A549 (cell line): ENCODE measurements around the gene GPR22. TPM values are rescaled to one million over a fixed set of nuclear protein-coding genes. Genes with fewer than 3 reads are reported as not detected.

Experiments
- ATAC-seq, 2 experiments: fragments of 200-7000 bp in 1 of 2; fragments of >200 bp in 1 of 2; cut with Nextera tagmentation in 1 of 2; cut with Tn5 transposase in 1 of 2; 3 replicates each; pipeline versions ENCODE4 v1.8.0 to v1.9.1; 2018 to 2020; ENCODE audit warnings: mild to moderate bottlenecking in 1 of 2, moderate library complexity in 1 of 2
- CTCF ChIA-PET: fragments of 300-600 bp; sonication (Branson Sonifier 250); formaldehyde crosslinking; extraction: SDS; loops from one replicate; lab custom pipeline; 2021; ENCODE audit warnings: antibody characterized with exemption, inconsistent platforms; lab: Yijun Ruan, JAX
- POLR2A ChIA-PET: fragments of 350-600 bp; formaldehyde crosslinking; extraction: SDS; loops from one replicate; lab custom pipeline; 2021; ENCODE audit warnings: antibody characterized with exemption, inconsistent platforms; lab: Yijun Ruan, JAX
- DNase-seq, 2 experiments: peaks; one replicate each; pipeline versions ENCODE4 v3.0.0 to v3.0.0-alpha.2; 2011 to 2016; ENCODE audit warnings: low read depth in 1 of 2, low spot score in 1 of 2
- FAIRE-seq: peaks from 2 replicates; lab custom pipeline; 2011; peaks lifted over from hg19 to GRCh38; lab: Jason Lieb, UNC
- H3K27ac ChIP-seq, 2 experiments: fragments of >200 bp; sonication (Bioruptor Twin); formaldehyde crosslinking; 3 replicates each; pipeline ENCODE4 v1.5.1; 2016 to 2017
- H3K4me1 ChIP-seq: fragments of >200 bp; sonication (Bioruptor Twin); formaldehyde crosslinking; 3 replicates; pipeline ENCODE4 v1.6.1; 2016
- H3K4me2 ChIP-seq: fragments of >200 bp; sonication (Bioruptor Twin); formaldehyde crosslinking; 3 replicates; pipeline ENCODE4 v1.6.1; 2016
- H3K4me3 ChIP-seq: fragments of >200 bp; sonication (Bioruptor Twin); formaldehyde crosslinking; 3 replicates; pipeline ENCODE4 v1.5.1; 2016
- H3K9me3 ChIP-seq: fragments of >200 bp; sonication (Bioruptor Twin); formaldehyde crosslinking; 3 replicates; pipeline ENCODE4 v1.6.1; 2016
- CBX2 ChIP-seq: fragments of 200-600 bp; sonication (generic); IDR thresholded peaks from 2 replicates; pipeline ENCODE4 v1.6.1; 2016; ENCODE audit warnings: low read depth, mild to moderate bottlenecking, borderline replicate concordance
- CHD2 ChIP-seq: fragments of 150-350 bp; IDR thresholded peaks from 2 replicates; pipeline ENCODE4 v1.6.1; 2014; ENCODE audit warnings: low read length; ENCODE audit not compliant: partially characterized antibody
- CTCF ChIP-seq: fragments of >200 bp; sonication (Bioruptor Twin); formaldehyde crosslinking; IDR thresholded peaks from 3 replicates; pipeline ENCODE4 v1.5.1; 2016
- EHF ChIP-seq: fragments of 250-450 bp; sonication (Bioruptor Pico); IDR thresholded peaks from 2 replicates; pipeline ENCODE4 v1.5.0; 2020; ENCODE audit warnings: mild to moderate bottlenecking
- EHMT2 ChIP-seq: fragments of 200-600 bp; sonication (generic); IDR thresholded peaks from 2 replicates; pipeline ENCODE4 v1.6.1; 2016; ENCODE audit warnings: antibody characterized with exemption, low read depth, mild to moderate bottlenecking, moderate library complexity
- HMGXB4 ChIP-seq: fragments of 250-450 bp; sonication (Bioruptor Pico); IDR thresholded peaks from 2 replicates; pipeline ENCODE4 v1.5.0; 2021; ENCODE audit warnings: mild to moderate bottlenecking, moderate library complexity, borderline replicate concordance
- HOXB13 ChIP-seq: fragments of 250-450 bp; sonication (Bioruptor Pico); IDR thresholded peaks from 2 replicates; pipeline ENCODE4 v1.5.0; 2020; ENCODE audit warnings: low read depth, mild to moderate bottlenecking, moderate library complexity
- HOXB5 ChIP-seq: fragments of 250-450 bp; sonication (Bioruptor Pico); IDR thresholded peaks from 2 replicates; pipeline ENCODE4 v1.5.0; 2020; ENCODE audit warnings: mild to moderate bottlenecking, moderate library complexity
- JUNB ChIP-seq: fragments of >200 bp; sonication (Bioruptor Twin); formaldehyde crosslinking; IDR thresholded peaks from 2 replicates; pipeline ENCODE4 v1.6.1; 2016
- KDM5A ChIP-seq: fragments of 200-600 bp; sonication (generic); IDR thresholded peaks from 2 replicates; pipeline ENCODE4 v1.6.1; 2016; ENCODE audit warnings: antibody characterized with exemption, mild to moderate bottlenecking
- MAFK ChIP-seq: fragments of 450-650 bp; IDR thresholded peaks from 2 replicates; pipeline ENCODE4 v1.6.1; 2014; ENCODE audit not compliant: partially characterized antibody
- MAZ ChIP-seq: fragments of 150-350 bp; IDR thresholded peaks from 2 replicates; pipeline ENCODE4 v1.6.1; 2014; ENCODE audit warnings: antibody characterized with exemption, low read depth, low read length, borderline replicate concordance
- NFE2L2 ChIP-seq: fragments of 150-350 bp; conservative IDR thresholded peaks from 2 replicates; pipeline ENCODE4 v1.6.1; 2014; ENCODE audit warnings: low read length
- POLR2AphosphoS2 ChIP-seq: conservative IDR thresholded peaks from 2 replicates; pipeline ENCODE4 v1.6.1; 2012; ENCODE audit warnings: low read length, improper control_type of control experiment, inconsistent platforms
- RAD21 ChIP-seq, 2 experiments: fragments of >200 bp in 1 of 2; sonication (Bioruptor Twin) in 1 of 2; formaldehyde crosslinking in 1 of 2; IDR thresholded peaks in 1 of 2; conservative IDR thresholded peaks in 1 of 2; 2 replicates in 1 of 2; 3 replicates in 1 of 2; pipeline ENCODE4 v1.6.1; 2012 to 2018; ENCODE audit warnings: inconsistent platforms in 1 of 2
- REST ChIP-seq: fragments of 200-600 bp; sonication (generic); IDR thresholded peaks from 2 replicates; pipeline ENCODE4 v1.6.1; 2016; ENCODE audit warnings: antibody characterized with exemption, mild to moderate bottlenecking, moderate library complexity
- SMC3 ChIP-seq: fragments of >200 bp; sonication (Bioruptor Twin); formaldehyde crosslinking; IDR thresholded peaks from 3 replicates; pipeline ENCODE4 v1.6.1; 2018; ENCODE audit warnings: inconsistent platforms
- ZC3H11A ChIP-seq: fragments of 450-650 bp; IDR thresholded peaks from 2 replicates; pipeline ENCODE4 v1.6.1; 2014; ENCODE audit warnings: antibody characterized with exemption, mild to moderate bottlenecking
- WGBS: methylation state at CpG from one replicate; pipeline ENCODE4 v1.1.6; 2017; ENCODE audit errors: missing lambda C conversion rate; 5-methylcytosine and 5-hydroxymethylcytosine counted together
- polyA plus RNA-seq, 4 experiments: library from polyadenylated mRNA; depleted of rRNA in 3 of 4; stranded (reverse); fragments of >200 nt; fragmentation: RNase III in 1 of 4; extraction: RNeasy Plus Mini Kit Qiagen cat#74134 plus additional on column Dnase treatment in 1 of 4; gene quantifications; 2 replicates in 3 of 4; 3 replicates in 1 of 4; pipeline ENCODE4 v1.2.3, GENCODE V29; 2011 to 2017
- TF ChIP-seq, protein P1 (sequence below): fragments of 250-450 bp; sonication (Bioruptor Pico); IDR thresholded peaks from 2 replicates; pipeline ENCODE4 v1.5.0; 2020; ENCODE audit warnings: low read depth, mild to moderate bottlenecking, moderate library complexity

The GPR22 gene
- polyA plus RNA-seq, 2 of the 4 experiments (the other 2 are of a cell fraction), result not detected

GRCh38 chr7:107463139-107464078, 6.4 kb upstream of the GPR22 start:
- Histone ChIP-seq H3K27ac (peak overlapping the region in 1 of 2 experiments; percentile 47; a peak in 2 of 6 replicates), H3K9me3 (no peaks in the 10 kb centered on the region), H3K4me1 (no peaks in the 10 kb centered on the region)
- POLR2A ChIA-PET, result interaction anchor here (1.2 kb wide), 1 partner anchor 280 kb away, joined by 9 read pairs; no protein-coding TSS in a partner anchor
- CTCF ChIA-PET, result interaction anchor here (0.6 to 2.9 kb wide), 49 partner anchors 9 to 683 kb away, joined by 3 to 80 read pairs (median 4); partner anchors contain the start of gene CBLL1
- FAIRE-seq (no peak), ATAC-seq (peak; percentile 94 to 99)
- 68% methylated on average over 6 of the region's 6 CpGs for WGBS
- TF ChIP-seq MAFK, result peak; percentile 69
- peak; percentile 47; the same call in 1 of the 2 replicates for TF ChIP-seq NFE2L2
- no peak for TF ChIP-seq HMGXB4
- TF ChIP-seq RAD21 (conservative IDR thresholded peaks at IDR 0.05 in 1 of 2, IDR thresholded peaks at IDR 0.05 in 1 of 2), result peak; percentile 89 to 92
- peak; percentile 86 for TF ChIP-seq SMC3
- peak; percentile 87 for TF ChIP-seq CTCF
- TF ChIP-seq, all 56 proteins: peak for 5
- Histone ChIP-seq H3K4me3 (no peak overlapping the region), H3K4me2 (no peak overlapping the region)
- DNase-seq, result peak; percentile 15 to 71

DNA sequence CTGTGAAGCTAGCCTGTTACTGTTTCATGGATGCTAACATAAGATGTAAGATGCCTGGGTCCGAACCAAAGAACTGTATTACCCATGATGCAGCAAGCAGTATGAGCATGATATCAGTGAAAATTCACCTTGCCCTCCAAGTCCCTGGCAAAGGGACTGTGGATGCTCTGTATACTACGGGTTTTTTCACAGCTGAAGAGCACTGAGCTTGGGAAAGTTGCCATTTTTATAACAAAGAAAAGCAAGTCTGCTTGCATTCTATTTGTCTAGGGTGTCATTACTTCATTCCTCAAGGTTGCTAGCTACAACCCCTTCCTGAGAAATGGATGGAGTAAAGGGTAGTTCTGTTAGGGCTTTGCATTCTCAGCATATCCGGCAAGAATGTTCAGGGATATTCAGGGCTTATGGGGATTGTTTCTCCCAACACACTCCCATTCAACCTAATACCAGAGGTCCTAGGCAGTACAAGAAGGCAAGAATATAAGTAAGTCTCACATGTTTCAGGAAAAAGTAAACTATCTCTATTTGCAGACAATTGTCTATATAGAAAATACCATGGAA, 5.1 kb upstream of the GPR22 start:
- Histone ChIP-seq H3K9me3 (no peaks in the 10 kb centered on the region), H3K4me3 (no peak overlapping the region), H3K27ac (no peak overlapping the region), H3K4me2 (no peak overlapping the region), H3K4me1 (no peaks in the 10 kb centered on the region)
- ChIA-PET POLR2A (no interaction called here), CTCF (interaction anchor here (1.7 to 2.9 kb wide), 12 partner anchors 10 to 681 kb away, joined by 6 to 80 read pairs (median 13); partner anchors contain the start of gene CBLL1)
- TF ChIP-seq POLR2AphosphoS2, result no peak
- no peak for TF ChIP-seq KDM5A
- no peak for DNase-seq
- no peak for ATAC-seq
- FAIRE-seq, result no peak
- 84% methylated on average over 3 of the region's 3 CpGs for WGBS

GRCh38 chr7:107467972-107468371, 1.9 kb upstream of the GPR22 start:
- POLR2A ChIA-PET, result no interaction called here
- CTCF ChIA-PET, result no interaction called here
- no peak for FAIRE-seq
- no peak overlapping the region for H3K4me2 ChIP-seq
- H3K9me3 ChIP-seq, result no peaks in the 10 kb centered on the region
- DNase-seq, result no peak
- no peak overlapping the region for H3K4me3 ChIP-seq
- ATAC-seq, result no peak
- no peak overlapping the region for H3K27ac ChIP-seq
- no peak for TF ChIP-seq JUNB
- no peak for TF ChIP-seq MAZ
- TF ChIP-seq EHMT2, result no peak
- no peak for TF ChIP-seq EHF (CRISPR knock-in tag)
- TF ChIP-seq, protein P1, sequence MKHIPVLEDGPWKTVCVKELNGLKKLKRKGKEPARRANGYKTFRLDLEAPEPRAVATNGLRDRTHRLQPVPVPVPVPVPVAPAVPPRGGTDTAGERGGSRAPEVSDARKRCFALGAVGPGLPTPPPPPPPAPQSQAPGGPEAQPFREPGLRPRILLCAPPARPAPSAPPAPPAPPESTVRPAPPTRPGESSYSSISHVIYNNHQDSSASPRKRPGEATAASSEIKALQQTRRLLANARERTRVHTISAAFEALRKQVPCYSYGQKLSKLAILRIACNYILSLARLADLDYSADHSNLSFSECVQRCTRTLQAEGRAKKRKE (CRISPR knock-in tag), result no peak
- TF ChIP-seq REST, result no peak
- TF ChIP-seq CBX2, result no peak
- TF ChIP-seq CHD2, result no peak
- TF ChIP-seq HOXB5, result no peak
- no peak for TF ChIP-seq ZC3H11A
- TF ChIP-seq SMC3, result no peak
- TF ChIP-seq HOXB13 (CRISPR knock-in tag), result no peak
- H3K4me1 ChIP-seq, result no peaks in the 10 kb centered on the region
- WGBS, result 87% methylated on average over 2 of the region's 2 CpGs
